ENCODE data around the gene IL36RN. TPM values are rescaled to one million over a fixed set of nuclear protein-coding genes. Genes with fewer than 3 reads are reported as not detected.

The IL36RN gene
- total and polyA plus RNA-seq, 9 donors = 0.16 to 5.0 TPM; not detected in 7

GRCh38 chr2:113041871-113042270, 17.1 kb upstream of the IL36RN start:
- H3K9me3 ChIP-seq (replicated peaks; ENCODE audit: control insufficient read depth, low read depth, low read length) = no peaks in the 10 kb centered on the region
- no peak overlapping the region for H3K27ac ChIP-seq (ENCODE audit: low read length)
- no peaks in the 10 kb centered on the region for H3K36me3 ChIP-seq (ENCODE audit: control insufficient read depth, insufficient read depth, low read length)
- H3K4me3 ChIP-seq (ENCODE audit: low read length) = no peak overlapping the region
- H3K4me1 ChIP-seq (ENCODE audit: control insufficient read depth, insufficient read depth, low read length) = no peaks in the 10 kb centered on the region
- WGBS (ENCODE audit: insufficient coverage) = 48% methylated on average over 2 of the region's 5 CpGs
- no peak for DNase-seq
- H3K27me3 ChIP-seq (ENCODE audit: control insufficient read depth, insufficient read depth, low read length) = no peaks in the 10 kb centered on the region

GRCh38 chr2:113046465-113046864, 12.5 kb upstream of the IL36RN start:
- no CpG with 5 or more reads among the region's 5 CpGs for WGBS (ENCODE audit: insufficient coverage)
- H3K4me3 ChIP-seq (ENCODE audit: low read length) = no peak overlapping the region
- peaks cover 2% of the 10 kb centered on the region for H3K9me3 ChIP-seq (replicated peaks; ENCODE audit: control insufficient read depth, low read depth, low read length)
- no peak for DNase-seq
- no peaks in the 10 kb centered on the region for H3K27me3 ChIP-seq (ENCODE audit: control insufficient read depth, insufficient read depth, low read length)
- no peaks in the 10 kb centered on the region for H3K36me3 ChIP-seq (ENCODE audit: control insufficient read depth, insufficient read depth, low read length)
- H3K4me1 ChIP-seq (ENCODE audit: control insufficient read depth, insufficient read depth, low read length) = no peaks in the 10 kb centered on the region
- H3K27ac ChIP-seq (ENCODE audit: low read length) = no peak overlapping the region

- Histone ChIP-seq H3K9me3 (replicated peaks; ENCODE audit: control insufficient read depth, low read depth, low read length) (peaks cover 6% of the 10 kb centered on the region), H3K27me3 (ENCODE audit: control insufficient read depth, insufficient read depth, low read length) (no peaks in the 10 kb centered on the region), H3K4me1 (ENCODE audit: control insufficient read depth, insufficient read depth, low read length) (no peaks in the 10 kb centered on the region), H3K4me3 (ENCODE audit: low read length) (no peak overlapping the region), H3K27ac (ENCODE audit: low read length) (no peak overlapping the region), H3K36me3 (ENCODE audit: control insufficient read depth, insufficient read depth, low read length) (no peaks in the 10 kb centered on the region)
- WGBS (ENCODE audit: insufficient coverage) = 91% methylated on average over 36 of the region's 38 CpGs
- DNase-seq = no peak
Measured at GRCh38 chr2:113050921-113051895, 7.8 kb upstream of the IL36RN start.

- no peaks in the 10 kb centered on the region for H3K36me3 ChIP-seq (ENCODE audit: control insufficient read depth, insufficient read depth, low read length)
- H3K9me3 ChIP-seq (replicated peaks; ENCODE audit: control insufficient read depth, low read depth, low read length) = peaks cover 6% of the 10 kb centered on the region
- H3K4me3 ChIP-seq (ENCODE audit: low read length) = no peak within 1 kb of the TSS
- no CpG with 5 or more reads among the region's 6 CpGs for WGBS (ENCODE audit: insufficient coverage)
- DNase-seq = no peak
- no peak within 1 kb of the TSS for H3K27ac ChIP-seq (ENCODE audit: low read length)
- no peaks in the 10 kb centered on the region for H3K27me3 ChIP-seq (ENCODE audit: control insufficient read depth, insufficient read depth, low read length)
- no peaks in the 10 kb centered on the region for H3K4me1 ChIP-seq (ENCODE audit: control insufficient read depth, insufficient read depth, low read length)
Measured at GRCh38 chr2:113052396-113052917, 6.5 kb upstream of the IL36RN start, which contains the start of gene IL36B. Gene IL36B, minus strand, starts transcription at chr2:113052867.

GRCh38 chr2:113053666-113054065, 5.3 kb upstream of the IL36RN start:
- Histone ChIP-seq H3K27ac (ENCODE audit: low read length) (no peak overlapping the region), H3K36me3 (ENCODE audit: control insufficient read depth, insufficient read depth, low read length) (no peaks in the 10 kb centered on the region), H3K9me3 (replicated peaks; ENCODE audit: control insufficient read depth, low read depth, low read length) (peaks cover 6% of the 10 kb centered on the region), H3K4me1 (ENCODE audit: control insufficient read depth, insufficient read depth, low read length) (no peaks in the 10 kb centered on the region), H3K4me3 (ENCODE audit: low read length) (no peak overlapping the region), H3K27me3 (ENCODE audit: control insufficient read depth, insufficient read depth, low read length) (no peaks in the 10 kb centered on the region)
- WGBS (ENCODE audit: insufficient coverage) = no CpG with 5 or more reads among the region's 3 CpGs
- DNase-seq = no peak

- no peaks in the 10 kb centered on the region for H3K4me1 ChIP-seq (ENCODE audit: control insufficient read depth, insufficient read depth, low read length)
- H3K27me3 ChIP-seq (ENCODE audit: control insufficient read depth, insufficient read depth, low read length) = no peaks in the 10 kb centered on the region
- DNase-seq = no peak
Measured at GRCh38 chr2:113054066-113054465, 4.9 kb upstream of the IL36RN start.

GRCh38 chr2:113056521-113056920, 2.5 kb upstream of the IL36RN start:
- Histone ChIP-seq H3K9me3 (replicated peaks; ENCODE audit: control insufficient read depth, low read depth, low read length) (peaks cover 5% of the 10 kb centered on the region), H3K4me1 (ENCODE audit: control insufficient read depth, insufficient read depth, low read length) (no peaks in the 10 kb centered on the region), H3K36me3 (ENCODE audit: control insufficient read depth, insufficient read depth, low read length) (no peaks in the 10 kb centered on the region), H3K27me3 (ENCODE audit: control insufficient read depth, insufficient read depth, low read length) (no peaks in the 10 kb centered on the region), H3K4me3 (ENCODE audit: low read length) (no peak overlapping the region), H3K27ac (ENCODE audit: low read length) (no peak overlapping the region)
- WGBS (ENCODE audit: insufficient coverage) = no CpG with 5 or more reads among the region's 1 CpG
- DNase-seq = no peak

More at GRCh38 chr2:113054066-113054465, 4.9 kb upstream of the IL36RN start:
- Histone ChIP-seq H3K27ac (ENCODE audit: low read length) (no peak overlapping the region), H3K9me3 (replicated peaks; ENCODE audit: control insufficient read depth, low read depth, low read length) (peaks cover 6% of the 10 kb centered on the region), H3K4me3 (ENCODE audit: low read length) (no peak overlapping the region), H3K36me3 (ENCODE audit: control insufficient read depth, insufficient read depth, low read length) (no peaks in the 10 kb centered on the region)

GRCh38 chr2:113057117-113057516, 1.9 kb upstream of the IL36RN start:
- H3K9me3 ChIP-seq (replicated peaks; ENCODE audit: control insufficient read depth, low read depth, low read length) = peaks cover 5% of the 10 kb centered on the region
- no peak for DNase-seq
- H3K36me3 ChIP-seq (ENCODE audit: control insufficient read depth, insufficient read depth, low read length) = no peaks in the 10 kb centered on the region
- no peak overlapping the region for H3K27ac ChIP-seq (ENCODE audit: low read length)
- H3K27me3 ChIP-seq (ENCODE audit: control insufficient read depth, insufficient read depth, low read length) = no peaks in the 10 kb centered on the region
- no peaks in the 10 kb centered on the region for H3K4me1 ChIP-seq (ENCODE audit: control insufficient read depth, insufficient read depth, low read length)
- H3K4me3 ChIP-seq (ENCODE audit: low read length) = no peak overlapping the region
- WGBS (ENCODE audit: insufficient coverage) = no CpG with 5 or more reads among the region's 1 CpG

- H3K27me3 ChIP-seq (ENCODE audit: control insufficient read depth, insufficient read depth, low read length) = no peaks in the 10 kb centered on the region
- no peak overlapping the region for H3K4me3 ChIP-seq (ENCODE audit: low read length)
- H3K9me3 ChIP-seq (replicated peaks; ENCODE audit: control insufficient read depth, low read depth, low read length) = peaks cover 5% of the 10 kb centered on the region
- WGBS (ENCODE audit: insufficient coverage) = 43% methylated on average over 2 of the region's 2 CpGs
- no peak for DNase-seq
- no peaks in the 10 kb centered on the region for H3K36me3 ChIP-seq (ENCODE audit: control insufficient read depth, insufficient read depth, low read length)
- H3K4me1 ChIP-seq (ENCODE audit: control insufficient read depth, insufficient read depth, low read length) = no peaks in the 10 kb centered on the region
- no peak overlapping the region for H3K27ac ChIP-seq (ENCODE audit: low read length)
Measured at GRCh38 chr2:113058411-113058994, 495 bp upstream of the IL36RN start.

- no peak for DNase-seq
Measured at GRCh38 chr2:113060396-113060795, 1.4 kb downstream of the IL36RN start.

More at GRCh38 chr2:113060396-113060795, 1.4 kb downstream of the IL36RN start:
- no peaks in the 10 kb centered on the region for H3K27me3 ChIP-seq (ENCODE audit: control insufficient read depth, insufficient read depth, low read length)
- H3K9me3 ChIP-seq (replicated peaks; ENCODE audit: control insufficient read depth, low read depth, low read length) = no peaks in the 10 kb centered on the region
- no peaks in the 10 kb centered on the region for H3K4me1 ChIP-seq (ENCODE audit: control insufficient read depth, insufficient read depth, low read length)
- no peak overlapping the region for H3K4me3 ChIP-seq (ENCODE audit: low read length)
- 79% methylated on average over 3 of the region's 4 CpGs for WGBS (ENCODE audit: insufficient coverage)
- no peaks in the 10 kb centered on the region for H3K36me3 ChIP-seq (ENCODE audit: control insufficient read depth, insufficient read depth, low read length)
- H3K27ac ChIP-seq (ENCODE audit: low read length) = no peak overlapping the region
